ENCODE results near the gene CTAGE8. TPM values are rescaled to one million over a fixed set of nuclear protein-coding genes. Genes with fewer than 3 reads are reported as not detected.
"Not testable (repeated sequence)": the region's sequence is repeated elsewhere in the genome, so short reads cannot be mapped to it uniquely, and the experiment has no call there.

Gene CTAGE8
- total RNA-seq, 2 donors from 2014 or later = 3.4 TPM; not detected in 1

DNA sequence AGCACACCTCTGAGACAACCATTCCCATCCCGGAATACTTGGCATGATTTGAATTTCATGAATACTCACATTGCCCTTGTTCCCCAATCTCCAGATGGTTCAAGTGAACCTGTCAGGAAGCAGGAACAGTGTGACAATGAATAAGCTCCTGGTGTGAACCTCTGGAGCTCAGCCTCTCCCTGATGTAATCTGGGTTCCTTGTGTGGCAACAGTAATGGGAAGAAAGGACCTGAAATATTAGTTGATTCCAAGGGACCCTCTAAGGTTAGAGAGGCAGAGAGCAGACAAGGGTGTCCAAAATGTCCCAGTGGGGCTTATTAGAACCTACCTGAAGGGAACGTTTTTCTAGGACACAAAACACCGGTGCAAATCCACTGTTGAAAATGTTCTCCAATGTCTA is 13.0 kb downstream of the CTAGE8 start:
- DNase-seq (no peak), ATAC-seq (no peak)
- no peaks in the 10 kb centered on the region for H3K4me1 ChIP-seq
- H3K36me3 ChIP-seq (replicated peaks in 1 of 2; ENCODE audit: insufficient read depth in 1 of 2, low read depth in 2 of 2) = no peaks in the 10 kb centered on the region
- 67 to 72% methylated on average over 3 of the region's 3 CpGs for WGBS, 2 donors
- intact Hi-C loops (cut with DNase I) = no loop called here
- H3K27me3 ChIP-seq = no peaks in the 10 kb centered on the region
- H3K27ac ChIP-seq = no peak overlapping the region
- no peak overlapping the region for H3K4me3 ChIP-seq
- TF ChIP-seq POLR2A (IDR thresholded peaks at IDR 0.05) = no peak
- TF ChIP-seq, protein P1, sequence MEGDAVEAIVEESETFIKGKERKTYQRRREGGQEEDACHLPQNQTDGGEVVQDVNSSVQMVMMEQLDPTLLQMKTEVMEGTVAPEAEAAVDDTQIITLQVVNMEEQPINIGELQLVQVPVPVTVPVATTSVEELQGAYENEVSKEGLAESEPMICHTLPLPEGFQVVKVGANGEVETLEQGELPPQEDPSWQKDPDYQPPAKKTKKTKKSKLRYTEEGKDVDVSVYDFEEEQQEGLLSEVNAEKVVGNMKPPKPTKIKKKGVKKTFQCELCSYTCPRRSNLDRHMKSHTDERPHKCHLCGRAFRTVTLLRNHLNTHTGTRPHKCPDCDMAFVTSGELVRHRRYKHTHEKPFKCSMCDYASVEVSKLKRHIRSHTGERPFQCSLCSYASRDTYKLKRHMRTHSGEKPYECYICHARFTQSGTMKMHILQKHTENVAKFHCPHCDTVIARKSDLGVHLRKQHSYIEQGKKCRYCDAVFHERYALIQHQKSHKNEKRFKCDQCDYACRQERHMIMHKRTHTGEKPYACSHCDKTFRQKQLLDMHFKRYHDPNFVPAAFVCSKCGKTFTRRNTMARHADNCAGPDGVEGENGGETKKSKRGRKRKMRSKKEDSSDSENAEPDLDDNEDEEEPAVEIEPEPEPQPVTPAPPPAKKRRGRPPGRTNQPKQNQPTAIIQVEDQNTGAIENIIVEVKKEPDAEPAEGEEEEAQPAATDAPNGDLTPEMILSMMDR (IDR thresholded peaks at IDR 0.05) = no peak
- no peaks in the 10 kb centered on the region for H3K9me3 ChIP-seq

DNA sequence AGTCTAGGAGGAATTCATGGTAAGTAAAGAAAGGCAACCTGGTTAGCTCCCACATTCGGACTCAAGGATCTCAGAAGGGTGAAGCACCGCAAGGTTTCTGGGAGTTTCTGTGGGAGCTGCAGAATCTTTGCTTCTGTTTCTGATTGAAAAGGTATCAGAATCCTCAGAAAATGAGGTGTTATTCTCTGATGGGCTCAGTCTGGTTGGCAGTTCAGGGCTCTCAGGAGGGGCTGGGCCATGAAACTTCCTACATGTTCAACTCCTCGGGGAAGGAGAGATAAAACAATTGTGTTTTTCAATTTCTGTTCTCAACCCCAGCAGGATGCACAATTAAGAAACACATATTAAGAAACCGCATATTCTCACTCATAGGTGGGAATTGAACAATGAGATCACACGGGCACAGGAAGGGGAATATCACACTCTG is 13.6 kb downstream of the CTAGE8 start:
- ATAC-seq (no peak), DNase-seq (no peak)
- Histone ChIP-seq H3K4me1 (no peaks in the 10 kb centered on the region), H3K27ac (no peak overlapping the region), H3K4me3 (no peak overlapping the region), H3K36me3 (replicated peaks in 1 of 2; ENCODE audit: insufficient read depth in 1 of 2, low read depth in 2 of 2) (no peaks in the 10 kb centered on the region), H3K27me3 (no peaks in the 10 kb centered on the region), H3K9me3 (no peaks in the 10 kb centered on the region)
- intact Hi-C loops (cut with DNase I) = no loop called here
- 81 to 82% methylated on average over 5 of the region's 5 CpGs for WGBS, 2 donors
- TF ChIP-seq, protein P1 (IDR thresholded peaks at IDR 0.05) = no peak
- no peak for TF ChIP-seq POLR2A (IDR thresholded peaks at IDR 0.05)

DNA sequence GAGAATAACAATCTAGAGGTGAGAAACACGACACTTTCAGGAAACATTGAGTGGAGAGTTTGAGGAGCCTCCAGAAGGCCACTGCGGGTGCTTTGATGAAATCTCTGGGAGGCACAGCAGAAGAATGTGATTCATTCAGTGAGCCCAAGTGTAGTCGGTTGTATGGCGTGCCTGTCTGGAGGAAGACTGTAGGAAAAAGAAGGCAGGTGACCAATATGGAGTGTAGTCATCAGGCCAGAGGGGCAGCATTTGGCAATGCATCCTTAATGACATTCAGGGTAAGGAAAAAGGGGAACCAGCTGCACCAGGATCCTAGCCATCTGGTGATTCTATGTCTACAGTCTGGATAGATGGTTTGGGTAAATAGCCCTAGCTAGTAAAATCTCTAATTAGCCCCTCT is 16.8 kb downstream of the CTAGE8 start:
- H3K9me3 ChIP-seq; H3K4me3 ChIP-seq; intact Hi-C loops (cut with DNase I); H3K27ac ChIP-seq; DNase-seq; ATAC-seq; H3K27me3 ChIP-seq; H3K36me3 ChIP-seq (replicated peaks in 1 of 2; ENCODE audit: insufficient read depth in 1 of 2, low read depth in 2 of 2); H3K4me1 ChIP-seq: not testable (repeated sequence)
- WGBS, 2 donors = no CpG with 5 or more reads among the region's 4 CpGs

GRCh38 chr7:144247674-144248330 is 21.3 kb downstream of the CTAGE8 start:
- WGBS, 2 donors = no CpG with 5 or more reads among the region's 1 CpG

GRCh38 chr7:144246967-144247366 is 22.1 kb downstream of the CTAGE8 start:
- ATAC-seq = not testable (repeated sequence)

More at GRCh38 chr7:144247674-144248330, 21.3 kb downstream of the CTAGE8 start:
- H3K4me1 ChIP-seq; H3K9me3 ChIP-seq; H3K36me3 ChIP-seq (replicated peaks in 1 of 2; ENCODE audit: insufficient read depth in 1 of 2, low read depth in 2 of 2); H3K27me3 ChIP-seq; H3K4me3 ChIP-seq; DNase-seq; intact Hi-C loops (cut with DNase I); ATAC-seq; H3K27ac ChIP-seq: not testable (repeated sequence)

DNA sequence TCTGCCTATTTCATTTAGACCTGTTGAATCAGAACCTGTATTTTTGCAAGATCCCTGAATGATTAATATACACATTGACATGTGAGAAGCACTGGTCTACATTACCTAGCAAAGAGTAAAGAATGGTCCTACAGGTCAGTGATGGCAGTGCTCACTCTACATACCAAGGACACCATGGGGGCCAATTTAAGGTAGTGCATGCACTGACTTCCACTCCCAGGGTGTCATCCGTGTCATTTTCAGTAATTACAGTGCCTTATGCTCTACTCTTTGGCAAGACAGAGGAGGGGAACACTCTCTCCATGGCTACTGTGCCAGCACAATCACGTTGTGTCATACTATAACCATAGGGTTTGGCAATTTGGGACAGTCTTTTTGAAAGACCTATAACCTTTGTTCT is 23.7 kb downstream of the CTAGE8 start:
- DNase-seq; H3K9me3 ChIP-seq; H3K4me1 ChIP-seq; H3K27ac ChIP-seq; intact Hi-C loops (cut with DNase I); H3K27me3 ChIP-seq; ATAC-seq; H3K36me3 ChIP-seq (replicated peaks in 1 of 2; ENCODE audit: insufficient read depth in 1 of 2, low read depth in 2 of 2); H3K4me3 ChIP-seq: not testable (repeated sequence)
- no CpG with 5 or more reads among the region's 2 CpGs for WGBS, 2 donors

More at GRCh38 chr7:144246967-144247366, 22.1 kb downstream of the CTAGE8 start:
- DNase-seq; H3K36me3 ChIP-seq (replicated peaks in 1 of 2; ENCODE audit: insufficient read depth in 1 of 2, low read depth in 2 of 2); H3K27me3 ChIP-seq; H3K27ac ChIP-seq; intact Hi-C loops (cut with DNase I); H3K9me3 ChIP-seq; H3K4me1 ChIP-seq; H3K4me3 ChIP-seq: not testable (repeated sequence)
- WGBS, 2 donors = no CpG with 5 or more reads among the region's 5 CpGs

- H3K4me3 ChIP-seq; H3K27me3 ChIP-seq; ATAC-seq; H3K27ac ChIP-seq; H3K4me1 ChIP-seq; H3K36me3 ChIP-seq (replicated peaks in 1 of 2; ENCODE audit: insufficient read depth in 1 of 2, low read depth in 2 of 2); intact Hi-C loops (cut with DNase I); DNase-seq; H3K9me3 ChIP-seq: not testable (repeated sequence)
- WGBS, 2 donors = 33 to 54% methylated on average over 1 of the region's 2 CpGs
Measured at GRCh38 chr7:144239365-144239764, 29.7 kb downstream of the CTAGE8 start, which contains the start of gene OR2A42. TSS of gene OR2A42 (minus strand) at chr7:144239605. CDS start at chr7:144232843, 6,762 bp downstream.

DNA sequence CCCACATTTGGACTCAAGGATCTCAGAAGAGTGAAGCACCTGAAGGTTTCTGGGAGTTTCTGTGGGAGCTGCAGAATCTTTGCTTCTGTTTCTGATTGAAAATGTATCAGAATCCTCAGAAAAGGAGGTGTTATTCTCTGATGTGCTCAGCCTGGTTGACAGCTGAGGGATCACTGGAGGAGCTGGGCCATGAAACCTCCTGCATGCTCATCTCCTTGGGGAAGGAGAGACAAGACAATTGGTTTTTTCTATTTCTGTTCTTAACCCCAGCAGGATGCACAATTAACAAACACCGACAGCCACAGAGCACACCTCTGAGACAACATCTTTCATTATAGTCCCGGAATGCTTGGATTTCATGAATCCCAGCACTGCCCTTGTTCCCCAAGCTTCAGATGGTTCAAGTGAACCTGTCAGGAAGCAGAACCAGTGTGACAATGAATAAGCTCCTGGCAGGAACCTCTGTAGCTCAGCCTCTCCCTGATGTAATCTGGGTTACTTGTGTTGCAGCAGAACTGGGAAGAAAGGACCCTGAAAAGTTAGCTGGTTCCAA is 30.5 kb downstream of the CTAGE8 start:
- H3K9me3 ChIP-seq; H3K4me3 ChIP-seq; H3K27ac ChIP-seq; H3K27me3 ChIP-seq; ATAC-seq; H3K36me3 ChIP-seq (replicated peaks in 1 of 2; ENCODE audit: insufficient read depth in 1 of 2, low read depth in 2 of 2); DNase-seq; H3K4me1 ChIP-seq; intact Hi-C loops (cut with DNase I): not testable (repeated sequence)
- 83 to 93% methylated on average over 2 of the region's 2 CpGs for WGBS, 2 donors

DNA sequence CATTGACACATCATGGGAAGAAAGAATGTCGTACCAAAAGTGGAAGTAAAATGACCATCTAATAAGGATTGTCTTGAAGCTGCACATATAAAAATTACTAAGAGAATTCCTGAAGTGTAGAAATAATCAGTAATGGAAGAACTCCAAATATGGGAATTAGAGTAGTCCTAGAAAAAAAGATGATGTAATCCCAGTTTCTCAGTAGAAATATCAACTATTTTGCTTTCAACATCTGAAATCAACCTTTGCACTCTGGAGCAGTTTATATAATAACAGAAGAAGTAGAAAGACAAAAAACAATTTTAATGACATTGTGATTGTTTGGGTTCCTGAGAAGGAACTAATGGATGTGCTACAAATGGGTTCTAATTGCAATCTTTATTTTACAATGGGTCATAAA is 36.0 kb downstream of the CTAGE8 start:
- ATAC-seq = not testable (repeated sequence)

GRCh38 chr7:144231027-144231426 is 38.1 kb downstream of the CTAGE8 start:
- H3K27me3 ChIP-seq; H3K4me3 ChIP-seq; H3K36me3 ChIP-seq (replicated peaks in 1 of 2; ENCODE audit: insufficient read depth in 1 of 2, low read depth in 2 of 2); ATAC-seq; intact Hi-C loops (cut with DNase I); H3K9me3 ChIP-seq; H3K27ac ChIP-seq; DNase-seq; H3K4me1 ChIP-seq: not testable (repeated sequence)
- no CpG with 5 or more reads among the region's 2 CpGs for WGBS, 2 donors

More for the DNA sequence above, 36.0 kb downstream of the CTAGE8 start:
- intact Hi-C loops (cut with DNase I); H3K27me3 ChIP-seq; H3K36me3 ChIP-seq (replicated peaks in 1 of 2; ENCODE audit: insufficient read depth in 1 of 2, low read depth in 2 of 2); H3K4me3 ChIP-seq; DNase-seq; H3K9me3 ChIP-seq; H3K27ac ChIP-seq; H3K4me1 ChIP-seq: not testable (repeated sequence)
- WGBS, 2 donors = 77 to 81% methylated on average over 1 of the region's 1 CpG

All from body of pancreas (tissue), 4 donors.